Tongue (tissue), 2 donors: ENCODE measurements around the gene KLHL1. TPM values are rescaled to one million over a fixed set of nuclear protein-coding genes. Genes with fewer than 3 reads are reported as not detected.
"Not testable (repeated sequence)": the region's sequence is repeated elsewhere in the genome, so short reads cannot be mapped to it uniquely, and the experiment has no call there.

ENCODE experiments used
- DNase-seq: peaks from one replicate; pipeline ENCODE4 v3.0.0-alpha.2; 2015
- total RNA-seq: library from RNA; depleted of rRNA; stranded (reverse); fragments of >200 nt; gene quantifications from one replicate; pipeline ENCODE4 v1.2.3, GENCODE V29; 2014

KLHL1 gene
- total RNA-seq, result 0.31 TPM

GRCh38 chr13:70108356-70109105, at the start of gene KLHL1:
Gene KLHL1, minus strand, starts transcription at chr13:70108452. Its CDS starts 753 bp downstream, at chr13:70107699.
- DNase-seq, result no peak

DNA sequence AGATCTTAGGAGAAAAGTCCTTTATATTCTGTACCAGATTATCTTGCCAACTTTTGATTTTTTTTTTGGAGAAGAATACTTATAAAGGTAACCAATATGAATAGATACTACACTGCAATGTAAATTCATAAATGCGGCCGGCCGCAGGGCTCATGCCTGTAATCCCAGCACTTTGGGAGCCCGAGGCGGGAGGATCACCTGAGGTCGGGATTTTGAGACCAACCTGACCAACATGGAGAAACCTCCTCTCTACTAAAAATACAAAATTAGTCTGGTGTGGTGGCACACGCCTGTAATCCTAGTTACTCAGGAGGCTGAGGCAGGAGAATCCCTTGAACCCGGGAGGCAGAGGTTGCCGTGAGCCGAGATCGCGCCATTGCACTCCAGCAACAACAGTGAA, 34.4 kb upstream of the KLHL1 start:
- DNase-seq, result not testable (repeated sequence)

GRCh38 chr13:70128098-70128497, 19.8 kb upstream of the KLHL1 start:
- DNase-seq, result no peak

DNA sequence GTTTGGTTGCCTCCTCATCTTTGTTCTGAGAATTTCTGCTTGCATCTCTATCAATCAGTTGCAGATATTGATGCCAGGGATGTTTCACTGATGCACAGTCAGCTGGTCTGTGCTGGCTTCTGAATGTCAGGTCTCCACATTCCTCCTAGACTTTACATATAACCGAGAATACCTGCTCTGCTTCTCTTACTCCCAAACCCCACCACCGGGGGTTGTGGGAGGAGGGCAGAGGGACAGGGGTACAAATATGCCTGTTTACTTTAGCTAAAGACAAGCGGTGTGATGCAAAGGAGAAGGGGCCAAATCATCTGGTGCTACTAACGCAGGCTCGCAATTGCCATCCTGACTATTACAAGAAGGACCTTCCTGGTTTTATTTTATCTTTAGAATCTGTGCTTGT, 17.4 kb upstream of the KLHL1 start:
- DNase-seq, result no peak

DNA sequence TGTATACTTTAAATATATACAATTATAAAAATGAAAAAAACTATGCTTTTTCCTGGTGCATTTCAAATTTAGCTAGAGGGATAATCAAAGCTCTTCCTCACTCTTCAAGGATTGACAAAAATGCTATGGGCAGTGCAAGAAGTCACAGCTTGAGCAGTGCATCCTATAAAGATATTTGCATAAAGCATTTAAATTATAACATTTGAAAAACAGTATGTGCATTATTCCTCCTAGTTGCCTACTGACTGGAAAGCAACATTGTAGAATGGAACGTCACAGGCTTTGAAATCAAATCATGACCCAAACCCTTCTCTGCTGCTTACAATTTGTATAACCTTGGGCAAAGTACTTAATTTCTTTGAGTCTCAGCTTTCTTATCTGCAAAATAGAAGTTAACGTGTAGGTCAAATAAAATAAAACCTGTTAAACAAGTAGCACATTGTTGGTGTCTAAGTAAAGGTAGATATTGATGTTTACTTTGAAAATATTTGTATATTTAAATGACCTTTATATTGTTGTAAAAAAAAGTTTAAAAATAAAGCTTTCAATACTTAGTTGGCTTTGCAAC, 9.2 kb upstream of the KLHL1 start:
- no peak for DNase-seq

DNA sequence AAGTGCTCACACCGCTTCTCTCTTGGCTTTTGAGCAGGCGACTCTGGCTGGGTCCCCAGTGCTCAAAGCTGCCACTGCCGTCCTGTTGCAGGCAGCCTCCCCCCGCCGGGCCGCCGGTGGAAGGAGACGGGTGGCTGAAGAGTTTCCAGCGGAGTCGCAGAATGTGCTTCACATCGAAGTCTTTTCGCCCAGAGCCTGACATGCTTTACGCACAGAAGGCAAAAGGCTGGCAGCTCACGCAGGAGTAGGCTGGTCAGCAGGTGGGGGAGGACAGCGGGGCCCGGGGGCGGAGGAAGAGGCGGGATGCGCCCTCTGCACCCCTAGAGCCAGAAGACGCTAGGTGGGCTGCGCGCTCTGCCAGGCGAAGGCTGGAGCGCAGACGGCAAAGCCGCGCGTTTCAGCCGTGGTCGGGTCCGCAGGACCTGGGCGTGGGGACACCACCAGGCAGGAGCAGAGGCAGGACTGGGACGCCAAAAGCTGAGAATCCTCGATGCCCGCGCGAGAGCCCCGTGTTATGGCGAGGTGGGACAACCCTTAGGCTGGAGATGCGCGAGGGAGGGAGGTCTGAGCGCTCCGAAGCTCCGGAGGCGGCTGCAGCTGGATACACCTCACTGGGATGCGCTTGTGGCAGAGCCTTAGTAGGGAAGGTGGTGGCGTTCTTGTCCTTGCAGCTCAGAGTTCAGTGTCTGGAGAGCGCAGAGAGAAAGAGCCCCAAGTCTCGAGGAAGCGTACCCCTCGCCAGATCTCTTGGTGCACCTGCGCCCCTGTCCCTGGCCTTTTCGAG, 562 bp downstream of the KLHL1 start, which contains the start of gene ATXN8OS:
Gene ATXN8OS, plus strand, starts transcription at position 329 of the 784 bp plus-strand sequence.
- DNase-seq, result no peak

- DNase-seq, result no peak
Measured at GRCh38 chr13:70107125-70107497, 1.1 kb downstream of the KLHL1 start.

- DNase-seq, result no peak
Measured at GRCh38 chr13:70104481-70104880, 3.8 kb downstream of the KLHL1 start.

DNA sequence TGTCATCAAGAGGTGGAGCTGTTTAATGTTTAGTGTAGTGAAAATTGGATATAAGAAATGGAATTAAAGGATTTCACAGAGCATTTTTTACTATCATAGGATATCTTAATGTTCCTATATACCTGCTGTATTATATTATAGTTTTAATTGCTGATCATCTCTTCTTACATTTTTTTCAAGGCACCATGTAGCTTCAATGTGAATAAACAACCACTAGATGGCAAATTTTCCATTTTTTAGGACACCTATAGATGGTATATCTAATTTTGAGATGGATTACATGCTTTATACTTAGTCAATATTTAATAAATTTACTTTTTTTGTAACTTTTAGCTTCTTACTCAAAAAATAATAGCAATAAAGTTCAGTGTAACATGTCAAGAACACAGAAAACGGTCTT, 9.6 kb downstream of the KLHL1 start:
- DNase-seq, result no peak

DNA sequence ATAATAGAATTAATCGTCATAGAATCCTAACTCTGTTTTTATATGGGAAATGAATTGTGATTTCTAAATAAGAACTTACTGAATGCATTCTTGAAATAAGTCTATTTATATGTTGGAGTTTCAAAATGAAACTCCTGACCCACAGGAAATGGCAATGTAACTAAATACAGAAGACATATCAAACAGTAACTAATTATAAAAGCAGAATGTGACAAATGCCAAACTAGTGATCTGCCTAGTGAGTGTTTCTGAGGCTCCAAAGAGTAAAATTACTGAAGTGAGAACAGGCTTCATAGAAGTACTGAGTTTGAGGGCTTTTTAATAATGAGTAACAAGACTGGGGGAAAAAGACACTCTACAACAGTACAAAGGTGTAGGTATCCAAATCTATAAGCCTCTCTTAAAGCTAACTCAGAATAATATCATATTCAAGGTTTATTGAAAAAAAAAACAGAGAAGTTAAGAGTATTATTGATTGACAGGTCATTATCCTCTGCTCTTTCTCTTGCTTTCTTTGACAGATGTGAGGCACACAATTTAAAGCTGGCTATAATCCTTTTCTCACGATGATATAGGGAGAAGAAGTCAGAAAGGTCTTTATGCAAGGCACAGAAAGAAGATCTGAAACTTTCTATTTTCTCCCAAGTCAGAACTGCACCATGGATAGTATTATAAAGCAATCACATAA, 18.1 kb downstream of the KLHL1 start:
- DNase-seq, result no peak

- no peak for DNase-seq
Measured at GRCh38 chr13:70088926-70089325, 19.3 kb downstream of the KLHL1 start.

GRCh38 chr13:70087247-70087646, 21.0 kb downstream of the KLHL1 start:
- DNase-seq, result no peak

- peak; percentile 48 for DNase-seq
Measured at GRCh38 chr13:70080012-70080411, 28.2 kb downstream of the KLHL1 start.

DNA sequence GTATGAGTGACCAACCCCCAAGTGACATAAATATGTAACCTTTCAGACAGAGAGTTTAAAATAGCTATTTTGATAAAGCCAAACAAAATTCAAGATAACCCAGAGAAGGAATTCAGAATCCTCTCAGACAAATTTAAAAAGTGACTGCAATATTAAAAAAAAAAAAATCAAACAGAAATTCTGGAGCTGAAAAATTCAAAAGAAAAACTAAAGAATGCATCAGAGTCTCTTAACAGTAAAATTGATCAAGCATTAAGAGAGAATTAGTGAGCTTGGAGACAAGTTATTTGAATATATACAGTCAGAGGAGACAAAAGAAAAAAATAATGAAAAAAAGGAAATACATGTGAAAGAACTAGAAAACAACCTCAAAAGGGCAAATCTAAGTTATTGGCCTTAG, 53.7 kb downstream of the KLHL1 start:
- DNase-seq, result no peak

GRCh38 chr13:70051531-70051930, 56.7 kb downstream of the KLHL1 start:
- DNase-seq, result no peak

- DNase-seq, result no peak
Measured at GRCh38 chr13:70043685-70044084, 64.6 kb downstream of the KLHL1 start.

DNA sequence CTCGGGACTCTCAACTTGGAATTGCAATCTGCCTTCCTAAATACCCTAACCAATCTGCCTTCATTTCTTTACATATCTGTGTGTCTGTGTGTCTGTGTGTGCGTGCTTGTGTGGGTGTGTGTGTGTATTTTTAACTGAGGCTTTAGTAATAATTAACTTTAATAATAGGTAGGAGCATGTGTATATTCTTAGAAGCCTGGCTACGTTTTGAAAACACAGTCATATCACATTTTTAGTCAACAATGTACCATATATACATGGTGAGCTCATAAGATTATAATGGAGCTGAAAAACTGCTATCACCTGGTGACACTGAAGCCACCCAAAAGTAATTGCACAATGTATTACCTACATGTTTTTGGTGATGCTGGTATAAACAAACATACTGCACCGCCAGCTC, 66.1 kb downstream of the KLHL1 start:
- no peak for DNase-seq

GRCh38 chr13:70034286-70034685, 74.0 kb downstream of the KLHL1 start:
- no peak for DNase-seq

- no peak for DNase-seq
Measured at GRCh38 chr13:70027551-70027950, 80.7 kb downstream of the KLHL1 start.

GRCh38 chr13:70023516-70023915, 84.7 kb downstream of the KLHL1 start:
- DNase-seq, result no peak

DNA sequence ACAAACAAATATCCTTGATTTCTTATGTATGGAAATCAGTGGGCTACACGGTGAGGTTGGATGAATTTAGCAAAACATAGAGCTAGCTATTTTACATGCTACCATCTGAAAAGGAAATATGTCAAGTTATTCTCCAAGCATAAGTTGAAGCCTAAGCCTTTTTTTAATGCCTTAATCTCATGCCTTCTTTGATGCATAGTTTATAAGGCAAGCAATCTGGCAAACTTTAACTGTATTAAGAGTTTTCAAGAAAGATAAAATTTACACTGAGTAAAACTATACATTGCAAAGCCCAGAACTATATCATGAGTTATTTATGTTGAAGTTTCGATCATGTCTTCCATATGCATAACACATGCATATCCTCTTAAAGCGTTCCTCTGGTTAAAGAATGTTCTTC, 85.6 kb downstream of the KLHL1 start:
- DNase-seq, result no peak

GRCh38 chr13:70016116-70016515, 92.1 kb downstream of the KLHL1 start:
- DNase-seq, result no peak

- no peak for DNase-seq
Measured at GRCh38 chr13:70014337-70014736, 93.9 kb downstream of the KLHL1 start.
